GM19455 (cell line): ENCODE results near the gene FEN1.

ENCODE experiments used
- ATAC-seq: cut with Tn5 transposase; IDR thresholded peaks from one replicate; pipeline ENCODE4 v1.9.1; 2021; ENCODE audit not compliant: unreplicated experiment

Gene FEN1

GRCh38 chr11:61792310-61793082, at the start of gene FEN1, which contains the start of gene TMEM258:
Gene FEN1, plus strand, starts transcription at chr11:61792911. Its CDS starts 2,451 bp downstream, at chr11:61795362.
Gene TMEM258, minus strand, starts transcription at chr11:61792599. Its CDS starts 41 bp downstream, at chr11:61792558.
- peak; percentile 82 for ATAC-seq

- ATAC-seq: no peak
Observed at GRCh38 chr11:61743486-61744095, 49.1 kb upstream of the FEN1 start.

GRCh38 chr11:61744181-61744580, 48.5 kb upstream of the FEN1 start:
- no peak for ATAC-seq

- ATAC-seq: no peak
Observed at GRCh38 chr11:61744609-61745156, 48.0 kb upstream of the FEN1 start.

GRCh38 chr11:61745781-61746441, 46.8 kb upstream of the FEN1 start:
- no peak for ATAC-seq

- no peak for ATAC-seq
Observed at GRCh38 chr11:61746442-61747191, 46.1 kb upstream of the FEN1 start.

GRCh38 chr11:61747192-61747966, 45.3 kb upstream of the FEN1 start:
- peak; percentile 57 for ATAC-seq

- no peak for ATAC-seq
Observed at GRCh38 chr11:61747967-61748285, 44.8 kb upstream of the FEN1 start.

GRCh38 chr11:61749591-61750217, 43.0 kb upstream of the FEN1 start:
- no peak for ATAC-seq

GRCh38 chr11:61750631-61751273, 42.0 kb upstream of the FEN1 start:
- no peak for ATAC-seq

- ATAC-seq: no peak
Observed at GRCh38 chr11:61751384-61751783, 41.3 kb upstream of the FEN1 start.

GRCh38 chr11:61752117-61752924, 40.4 kb upstream of the FEN1 start, which contains the start of gene MYRF:
Gene MYRF, plus strand, starts transcription at chr11:61752636. Its CDS starts 109 bp downstream, at chr11:61752745.
- no peak for ATAC-seq

GRCh38 chr11:61752925-61753521, 39.7 kb upstream of the FEN1 start:
- no peak for ATAC-seq

- ATAC-seq: no peak
Observed at GRCh38 chr11:61753672-61754071, 39.0 kb upstream of the FEN1 start.

- no peak for ATAC-seq
Observed at GRCh38 chr11:61754534-61755482, 37.9 kb upstream of the FEN1 start.

GRCh38 chr11:61756147-61756451, 36.6 kb upstream of the FEN1 start:
- ATAC-seq: no peak
